Measurements from ENCODE around the gene IGFBP2. TPM values are rescaled to one million over a fixed set of nuclear protein-coding genes. Genes with fewer than 3 reads are reported as not detected.

IGFBP2 gene
- total and polyA plus RNA-seq, 2 of the 8 experiments (the other 6 are each of a cell fraction or from before 2014, with no cell fraction given) = 326 to 782 TPM

GRCh38 chr2:216633616-216634369 lies 573 bp downstream of the IGFBP2 start (continued):
- TF ChIP-seq RFX5 (IDR thresholded peaks at IDR 0.05; ENCODE audit: borderline replicate concordance, low read depth, low read length) = no peak
- no peak for TF ChIP-seq EP300 (IDR thresholded peaks at IDR 0.05; ENCODE audit: borderline replicate concordance in 1 of 2, low read depth in 2 of 2, low read length in 2 of 2)
- no peak for TF ChIP-seq NANOG (IDR thresholded peaks at IDR 0.05; ENCODE audit: insufficient read depth, low read depth, low read length, poor library complexity, severe bottlenecking)
- TF ChIP-seq RXRA (IDR thresholded peaks at IDR 0.05; ENCODE audit: insufficient read depth, low read depth, low read length) = no peak
- no peak; a peak in 2 of 4 replicates for TF ChIP-seq SIN3A (conservative IDR thresholded peaks at IDR 0.05 in 1 of 2, IDR thresholded peaks at IDR 0.05 in 1 of 2; ENCODE audit: low read depth in 1 of 2, low read length in 2 of 2)
- TF ChIP-seq POLR2AphosphoS5 (IDR thresholded peaks at IDR 0.05; ENCODE audit: low read depth, low read length) = peak; percentile 5; the same call in 1 of the 2 replicates
- no peak for TF ChIP-seq CBX8 (IDR thresholded peaks at IDR 0.05; ENCODE audit: borderline replicate concordance, low read depth, low read length)
- no peak for TF ChIP-seq ZNF274 (IDR thresholded peaks at IDR 0.05; ENCODE audit: borderline replicate concordance, extremely low read depth, low read length)
- no peak for TF ChIP-seq ATF3 (IDR thresholded peaks at IDR 0.05; ENCODE audit: insufficient read depth, low read depth, low read length)
- no peak for TF ChIP-seq SP2 (IDR thresholded peaks at IDR 0.05; ENCODE audit: low read length)
- 0 out of 2 replicates have a peak, but pooled peaks have one; percentile 25 for TF ChIP-seq RBBP5 (IDR thresholded peaks at IDR 0.05; ENCODE audit: borderline replicate concordance, low read depth, low read length)
- no peak for TF ChIP-seq GABPA (IDR thresholded peaks at IDR 0.05; ENCODE audit: borderline replicate concordance, insufficient read depth, low read length)
- no peak for TF ChIP-seq SAP30 (IDR thresholded peaks at IDR 0.05; ENCODE audit: insufficient read depth, insufficient replicate concordance, low read length)
- 0 out of 4 replicates have a peak, but pooled peaks of 1 of the 2 experiments have one; percentile 67 for TF ChIP-seq HDAC2 (IDR thresholded peaks at IDR 0.05; ENCODE audit: borderline replicate concordance in 1 of 2, low read depth in 2 of 2, low read length in 2 of 2)
- no peak for TF ChIP-seq EGR1 (IDR thresholded peaks at IDR 0.05; ENCODE audit: borderline replicate concordance, low read depth, low read length)
- no peak for TF ChIP-seq SUZ12 (IDR thresholded peaks at IDR 0.05; ENCODE audit: low read length)
- TF ChIP-seq TAF7 (optimal IDR thresholded peaks at IDR 0.05; ENCODE audit: borderline replicate concordance, low read depth, low read length) = no peak
- no peak for TF ChIP-seq ASH2L (IDR thresholded peaks at IDR 0.05; ENCODE audit: low read length)
- TF ChIP-seq KDM4A (IDR thresholded peaks at IDR 0.05; ENCODE audit: low read depth, low read length, severe bottlenecking) = peak; percentile 49

Data from H1 (cell line).